HG03159 (cell line): ENCODE data around the gene GATA6.

ENCODE experiments used
- ATAC-seq: cut with Tn5 transposase; IDR thresholded peaks from one replicate; pipeline ENCODE4 v1.9.1; 2021; ENCODE audit warnings: mild to moderate bottlenecking, moderate library complexity; ENCODE audit not compliant: unreplicated experiment

GATA6 gene

GRCh38 chr18:22233266-22233665, 63.9 kb downstream of the GATA6 start:
- no peak for ATAC-seq

GRCh38 chr18:22238036-22238435, 68.6 kb downstream of the GATA6 start:
- no peak for ATAC-seq

GRCh38 chr18:22238681-22239080, 69.3 kb downstream of the GATA6 start:
- ATAC-seq: no peak

- ATAC-seq: no peak
These were observed 72.6 kb downstream of the GATA6 start for GRCh38 chr18:22241921-22242361.

GRCh38 chr18:22243513-22243912, 74.1 kb downstream of the GATA6 start:
- no peak for ATAC-seq

GRCh38 chr18:22250026-22250425, 80.6 kb downstream of the GATA6 start:
- no peak for ATAC-seq

- ATAC-seq: no peak
These were observed 81.2 kb downstream of the GATA6 start for GRCh38 chr18:22250591-22250996.
